ENCODE data around the gene IFITM2. TPM values are rescaled to one million over a fixed set of nuclear protein-coding genes. Genes with fewer than 3 reads are reported as not detected.

Gene IFITM2
- total RNA-seq, 4 donors from 2014 or later: 22.2 to 99.4 (median 52.9) TPM

DNA sequence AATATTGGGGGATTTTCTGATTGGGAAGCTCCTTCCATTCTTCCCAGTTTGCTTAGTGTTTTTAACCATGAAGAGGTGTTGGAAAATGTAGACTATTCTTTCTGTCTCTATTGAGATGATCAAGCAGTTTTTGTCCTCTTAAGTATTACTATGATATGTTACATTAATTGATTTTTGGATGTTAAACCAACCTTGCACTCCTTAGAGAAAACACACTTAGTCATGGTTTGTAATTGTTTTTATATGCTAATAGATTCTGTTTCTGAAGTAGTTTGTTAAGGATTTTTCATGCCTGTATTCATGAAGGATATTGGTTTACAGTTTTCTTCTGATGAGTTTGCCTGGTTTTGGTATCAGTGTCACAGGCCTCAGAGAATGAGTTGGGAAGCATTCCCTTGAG is 31.4 kb upstream of the IFITM2 start:
- H3K4me3 ChIP-seq (ENCODE audit: low read depth, poor library complexity, severe bottlenecking): no peak overlapping the region
- no peak for TF ChIP-seq POLR2A (IDR thresholded peaks at IDR 0.05)
- no peak for DNase-seq (ENCODE audit: low spot score in 2 of 2)
- intact Hi-C loops (cut with DNase I; ENCODE audit: low total_unique reads): no loop called here

DNA sequence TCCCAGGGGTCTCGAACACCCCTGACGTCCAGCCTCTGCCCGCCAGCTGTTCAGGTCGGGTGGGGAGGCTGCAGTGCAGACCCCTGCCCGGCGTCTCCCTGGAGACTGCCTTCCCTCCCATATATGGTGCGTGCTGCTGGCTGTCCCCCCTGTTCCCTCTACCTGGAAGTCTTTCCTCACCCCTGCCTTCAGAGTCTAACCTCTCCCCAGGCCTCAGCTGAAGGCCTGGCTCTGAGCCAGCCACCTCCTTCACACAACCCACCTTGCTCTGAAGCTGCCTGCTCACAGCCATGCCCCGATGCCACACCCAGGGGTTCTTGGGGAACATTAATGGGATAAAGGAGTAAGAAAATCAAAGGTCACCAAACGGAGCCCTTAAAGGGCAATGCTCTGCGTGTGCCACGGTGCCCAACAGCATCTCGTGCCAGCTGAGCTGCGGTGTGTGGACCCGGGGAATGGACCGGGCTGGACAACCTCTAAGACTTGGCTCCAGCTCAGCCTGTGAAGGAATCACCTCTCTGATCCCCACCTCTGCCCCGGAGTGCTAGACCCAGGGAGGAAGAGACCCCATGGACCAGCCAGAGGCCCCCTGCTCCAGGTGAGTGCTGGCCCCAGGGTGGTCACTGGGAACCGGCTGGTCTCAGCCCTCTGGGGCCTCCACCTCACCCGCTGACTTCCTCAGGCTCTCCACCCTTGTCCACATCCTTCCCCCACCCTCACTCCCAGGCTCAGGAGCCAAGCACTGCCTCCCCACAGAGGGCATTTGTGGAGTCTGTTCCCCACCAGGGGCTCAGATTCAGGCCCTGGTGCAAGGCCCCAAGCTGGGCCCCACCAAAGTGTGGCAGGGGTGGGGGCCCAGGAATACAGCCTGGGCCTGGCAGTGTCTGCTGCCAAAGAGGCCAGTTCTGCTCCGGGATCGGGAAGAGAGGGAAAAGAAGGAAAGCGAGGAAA is 29.3 kb upstream of the IFITM2 start, which contains the start of gene NLRP6:
TSS of gene NLRP6 (plus strand) at position 407 of the 951 bp plus-strand sequence. CDS start at position 570, 163 bp downstream.
- H3K4me3 ChIP-seq (ENCODE audit: low read depth, poor library complexity, severe bottlenecking): no peak within 1 kb of the TSS
- intact Hi-C loops (cut with DNase I; ENCODE audit: low total_unique reads): no loop called here
- 74 to 75% methylated on average over 21 of the region's 21 CpGs for whole genome bisulfite sequencing, 2 donors
- DNase-seq (ENCODE audit: low spot score in 2 of 2): peak in 1 of 2 donors; percentile 79
- TF ChIP-seq, protein P1, sequence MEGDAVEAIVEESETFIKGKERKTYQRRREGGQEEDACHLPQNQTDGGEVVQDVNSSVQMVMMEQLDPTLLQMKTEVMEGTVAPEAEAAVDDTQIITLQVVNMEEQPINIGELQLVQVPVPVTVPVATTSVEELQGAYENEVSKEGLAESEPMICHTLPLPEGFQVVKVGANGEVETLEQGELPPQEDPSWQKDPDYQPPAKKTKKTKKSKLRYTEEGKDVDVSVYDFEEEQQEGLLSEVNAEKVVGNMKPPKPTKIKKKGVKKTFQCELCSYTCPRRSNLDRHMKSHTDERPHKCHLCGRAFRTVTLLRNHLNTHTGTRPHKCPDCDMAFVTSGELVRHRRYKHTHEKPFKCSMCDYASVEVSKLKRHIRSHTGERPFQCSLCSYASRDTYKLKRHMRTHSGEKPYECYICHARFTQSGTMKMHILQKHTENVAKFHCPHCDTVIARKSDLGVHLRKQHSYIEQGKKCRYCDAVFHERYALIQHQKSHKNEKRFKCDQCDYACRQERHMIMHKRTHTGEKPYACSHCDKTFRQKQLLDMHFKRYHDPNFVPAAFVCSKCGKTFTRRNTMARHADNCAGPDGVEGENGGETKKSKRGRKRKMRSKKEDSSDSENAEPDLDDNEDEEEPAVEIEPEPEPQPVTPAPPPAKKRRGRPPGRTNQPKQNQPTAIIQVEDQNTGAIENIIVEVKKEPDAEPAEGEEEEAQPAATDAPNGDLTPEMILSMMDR (IDR thresholded peaks at IDR 0.05): no peak
- no peak for TF ChIP-seq POLR2A (IDR thresholded peaks at IDR 0.05)

DNA sequence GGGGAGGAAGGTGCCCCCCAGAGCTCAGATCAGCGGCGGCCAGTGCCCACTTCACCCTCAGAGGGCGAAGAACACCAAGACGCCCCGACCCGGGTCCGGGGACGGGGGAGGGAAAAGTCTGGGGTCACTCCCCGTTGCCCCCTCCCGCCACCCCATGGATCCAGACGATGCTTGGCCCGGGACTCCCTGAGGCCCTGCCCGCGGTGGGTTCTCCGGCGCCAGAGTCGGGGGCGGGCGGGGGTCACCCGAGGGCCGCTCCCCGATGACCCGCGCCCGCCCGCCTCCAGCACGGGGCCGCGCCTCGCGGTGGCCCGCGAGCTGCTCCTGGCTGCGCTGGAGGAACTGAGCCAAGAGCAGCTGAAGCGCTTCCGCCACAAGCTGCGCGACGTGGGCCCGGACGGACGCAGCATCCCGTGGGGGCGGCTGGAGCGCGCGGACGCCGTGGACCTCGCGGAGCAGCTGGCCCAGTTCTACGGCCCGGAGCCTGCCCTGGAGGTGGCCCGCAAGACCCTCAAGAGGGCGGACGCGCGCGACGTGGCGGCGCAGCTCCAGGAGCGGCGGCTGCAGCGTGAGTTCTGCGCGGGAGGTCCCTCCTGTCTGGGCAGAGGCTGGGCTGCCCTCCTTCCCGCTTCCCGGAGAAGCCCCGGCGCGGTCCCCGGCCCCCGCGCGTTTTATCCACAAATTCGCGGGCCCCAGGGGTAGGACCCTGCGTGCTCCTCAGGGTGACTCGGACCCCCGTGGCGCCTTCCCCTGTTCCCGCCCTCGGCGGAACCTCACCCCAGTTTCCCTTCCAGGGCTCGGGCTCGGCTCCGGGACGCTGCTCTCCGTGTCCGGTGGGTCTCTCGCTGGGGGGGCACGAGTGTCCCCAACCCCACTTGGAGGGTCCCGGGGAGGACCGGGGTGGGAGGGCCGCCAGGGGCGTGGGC is 28.3 kb upstream of the IFITM2 start:
- TF ChIP-seq, protein P1 (IDR thresholded peaks at IDR 0.05): no peak
- no peak for TF ChIP-seq POLR2A (IDR thresholded peaks at IDR 0.05)
- intact Hi-C loops (cut with DNase I; ENCODE audit: low total_unique reads): no loop called here
- no peak overlapping the region for H3K4me3 ChIP-seq (ENCODE audit: low read depth, poor library complexity, severe bottlenecking)
- 13 to 35% methylated on average over 7 to 92 of the region's 97 CpGs for WGBS, 2 donors
- peak in 1 of 2 donors; percentile 85 for DNase-seq (ENCODE audit: low spot score in 2 of 2)

DNA sequence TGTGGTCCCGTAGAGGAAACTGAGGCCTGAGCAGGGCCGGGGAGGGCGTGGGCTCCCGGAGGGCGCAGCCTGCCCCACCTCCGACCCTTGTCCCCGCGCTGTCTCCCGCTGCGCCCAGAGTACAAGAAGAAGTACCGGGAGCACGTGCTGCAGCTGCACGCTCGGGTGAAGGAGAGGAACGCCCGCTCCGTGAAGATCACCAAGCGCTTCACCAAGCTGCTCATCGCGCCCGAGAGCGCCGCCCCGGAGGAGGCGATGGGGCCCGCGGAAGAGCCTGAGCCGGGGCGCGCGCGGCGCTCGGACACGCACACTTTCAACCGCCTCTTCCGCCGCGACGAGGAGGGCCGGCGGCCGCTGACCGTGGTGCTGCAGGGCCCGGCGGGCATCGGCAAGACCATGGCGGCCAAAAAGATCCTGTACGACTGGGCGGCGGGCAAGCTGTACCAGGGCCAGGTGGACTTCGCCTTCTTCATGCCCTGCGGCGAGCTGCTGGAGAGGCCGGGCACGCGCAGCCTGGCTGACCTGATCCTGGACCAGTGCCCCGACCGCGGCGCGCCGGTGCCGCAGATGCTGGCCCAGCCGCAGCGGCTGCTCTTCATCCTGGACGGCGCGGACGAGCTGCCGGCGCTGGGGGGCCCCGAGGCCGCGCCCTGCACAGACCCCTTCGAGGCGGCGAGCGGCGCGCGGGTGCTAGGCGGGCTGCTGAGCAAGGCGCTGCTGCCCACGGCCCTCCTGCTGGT is 27.5 kb upstream of the IFITM2 start:
- DNase-seq (ENCODE audit: low spot score in 2 of 2): peak in 1 of 2 donors; percentile 84
- no peak overlapping the region for H3K4me3 ChIP-seq (ENCODE audit: low read depth, poor library complexity, severe bottlenecking)
- WGBS, 2 donors: 1% methylated on average over 39 to 43 of the region's 85 CpGs
- no peak for TF ChIP-seq POLR2A (IDR thresholded peaks at IDR 0.05)
- TF ChIP-seq, protein P1 (IDR thresholded peaks at IDR 0.05): no peak
- intact Hi-C loops (cut with DNase I; ENCODE audit: low total_unique reads): no loop called here

DNA sequence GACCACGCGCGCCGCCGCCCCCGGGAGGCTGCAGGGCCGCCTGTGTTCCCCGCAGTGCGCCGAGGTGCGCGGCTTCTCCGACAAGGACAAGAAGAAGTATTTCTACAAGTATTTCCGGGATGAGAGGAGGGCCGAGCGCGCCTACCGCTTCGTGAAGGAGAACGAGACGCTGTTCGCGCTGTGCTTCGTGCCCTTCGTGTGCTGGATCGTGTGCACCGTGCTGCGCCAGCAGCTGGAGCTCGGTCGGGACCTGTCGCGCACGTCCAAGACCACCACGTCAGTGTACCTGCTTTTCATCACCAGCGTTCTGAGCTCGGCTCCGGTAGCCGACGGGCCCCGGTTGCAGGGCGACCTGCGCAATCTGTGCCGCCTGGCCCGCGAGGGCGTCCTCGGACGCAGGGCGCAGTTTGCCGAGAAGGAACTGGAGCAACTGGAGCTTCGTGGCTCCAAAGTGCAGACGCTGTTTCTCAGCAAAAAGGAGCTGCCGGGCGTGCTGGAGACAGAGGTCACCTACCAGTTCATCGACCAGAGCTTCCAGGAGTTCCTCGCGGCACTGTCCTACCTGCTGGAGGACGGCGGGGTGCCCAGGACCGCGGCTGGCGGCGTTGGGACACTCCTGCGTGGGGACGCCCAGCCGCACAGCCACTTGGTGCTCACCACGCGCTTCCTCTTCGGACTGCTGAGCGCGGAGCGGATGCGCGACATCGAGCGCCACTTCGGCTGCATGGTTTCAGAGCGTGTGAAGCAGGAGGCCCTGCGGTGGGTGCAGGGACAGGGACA is 26.7 kb upstream of the IFITM2 start:
- WGBS, 2 donors: 6 to 11% methylated on average over 22 to 36 of the region's 79 CpGs
- TF ChIP-seq, protein P1 (IDR thresholded peaks at IDR 0.05): no peak
- no peak for TF ChIP-seq POLR2A (IDR thresholded peaks at IDR 0.05)
- no peak overlapping the region for H3K4me3 ChIP-seq (ENCODE audit: low read depth, poor library complexity, severe bottlenecking)
- intact Hi-C loops (cut with DNase I; ENCODE audit: low total_unique reads): no loop called here
- peak in 1 of 2 donors; percentile 81 for DNase-seq (ENCODE audit: low spot score in 2 of 2)
